HepG2 (cell line): ENCODE results near the gene PDILT. TPM values are rescaled to one million over a fixed set of nuclear protein-coding genes. Genes with fewer than 3 reads are reported as not detected.

Experiments
- ATAC-seq: fragments of 200-7000 bp; cut with Tn5 transposase; 3 replicates; pipeline ENCODE4 v1.9.1; 2020; ENCODE audit warnings: mild to moderate bottlenecking, moderate library complexity
- BruUV-seq: library from RNA; stranded (reverse); fragments of 400-500 nt; replicated peaks from 2 replicates; lab custom pipeline; 2021; lab: Mats Ljungman, UMichigan
- CTCF ChIA-PET: fragments of 300-600 bp; formaldehyde crosslinking; extraction: SDS; loops from one replicate; lab custom pipeline; 2021; ENCODE audit warnings: low total read pairs, inconsistent platforms, low intra/inter-chr PET ratio; lab: Yijun Ruan, JAX
- POLR2A ChIA-PET: fragments of 350-600 bp; sonication (Branson Sonifier 250); formaldehyde crosslinking; loops from one replicate; lab custom pipeline; 2020; ENCODE audit warnings: antibody characterized with exemption, inconsistent platforms; lab: Yijun Ruan, JAX
- DNase-seq: peaks from one replicate; pipeline ENCODE4 v3.0.0-alpha.2; 2015; ENCODE audit warnings: low spot score
- FAIRE-seq: peaks from 3 replicates; lab custom pipeline; 2011; peaks lifted over from hg19 to GRCh38; lab: Jason Lieb, UNC
- H2AFZ ChIP-seq: one replicate; pipeline ENCODE4 v1.6.1; 2011; ENCODE audit warnings: low read length, inconsistent platforms
- H3K27ac ChIP-seq: fragments of 300-600 bp; 3 replicates; pipeline ENCODE4 v1.8.0; 2011; ENCODE audit warnings: mixed run types, mild to moderate bottlenecking, mixed read lengths, low read length, inconsistent platforms; ENCODE audit not compliant: insufficient read depth; ENCODE audit errors: extremely low read length
- H3K27me3 ChIP-seq, 2 experiments: fragments of 200-600 bp in 1 of 2; 2 replicates in 1 of 2; 3 replicates in 1 of 2; pipeline versions ENCODE4 v1.6.0 to v1.8.0; 2011; ENCODE audit warnings: low read length in 2 of 2, mild to moderate bottlenecking in 2 of 2, moderate library complexity in 2 of 2, inconsistent platforms in 1 of 2; ENCODE audit not compliant: insufficient read depth in 2 of 2, control insufficient read depth in 1 of 2
- H3K36me3 ChIP-seq, 2 experiments: fragments of 200-600 bp in 1 of 2; replicated peaks in 1 of 2; 2 replicates in 1 of 2; 3 replicates in 1 of 2; pipeline versions ENCODE4 v1.5.1 to v1.8.0; 2011; ENCODE audit warnings: low read length in 2 of 2, inconsistent platforms in 1 of 2; ENCODE audit not compliant: insufficient read depth in 2 of 2, control insufficient read depth in 1 of 2
- H3K4me1 ChIP-seq: 2 replicates; pipeline ENCODE4 v1.5.1; 2012; ENCODE audit warnings: low read length, inconsistent platforms; ENCODE audit not compliant: insufficient read depth
- H3K4me2 ChIP-seq: 2 replicates; pipeline ENCODE4 v1.6.0; 2011; ENCODE audit warnings: low read depth, low read length, inconsistent platforms
- H3K4me3 ChIP-seq, 3 experiments: fragments of 200-600 bp in 1 of 3; sonication (generic), shearing (Covaris generic) in 1 of 3; replicated peaks in 1 of 3; 2 replicates each; pipeline ENCODE4 v1.5.1; 2011 to 2016; ENCODE audit warnings: low read length in 3 of 3, inconsistent platforms in 2 of 3, low read depth in 2 of 3, mild to moderate bottlenecking in 2 of 3, control low read depth in 1 of 3, mixed read lengths in 1 of 3; ENCODE audit not compliant: insufficient read depth in 1 of 3
- H3K79me2 ChIP-seq: one replicate; pipeline ENCODE4 v1.6.1; 2011; ENCODE audit warnings: low read length, inconsistent platforms; ENCODE audit not compliant: insufficient read depth
- H3K9ac ChIP-seq: 2 replicates; pipeline ENCODE4 v1.6.0; 2011; ENCODE audit warnings: mild to moderate bottlenecking, low read depth, low read length, inconsistent platforms; ENCODE audit not compliant: insufficient read depth
- H3K9me3 ChIP-seq: 2 replicates; pipeline ENCODE4 v1.5.1; 2012; ENCODE audit warnings: mild to moderate bottlenecking, low read length
- H4K20me1 ChIP-seq: 2 replicates; pipeline ENCODE4 v1.6.0; 2011; ENCODE audit warnings: inconsistent platforms, mild to moderate bottlenecking, low read length, moderate library complexity; ENCODE audit not compliant: insufficient read depth
- CEBPZ ChIP-seq: IDR thresholded peaks from 2 replicates; pipeline ENCODE4 v1.6.1; 2012; ENCODE audit warnings: low read length, improper control_type of control experiment
- GABPA ChIP-seq, 2 experiments: IDR thresholded peaks; 2 replicates each; pipeline ENCODE4 v1.6.1; 2011 to 2016; ENCODE audit warnings: low read depth in 2 of 2, low read length in 1 of 2, missing biosample characterization in 1 of 2, missing genetic modification characterization in 1 of 2
- GABPB1 ChIP-seq: IDR thresholded peaks from 2 replicates; pipeline ENCODE4 v1.6.1; 2016; ENCODE audit warnings: mild to moderate bottlenecking, missing genetic modification reagents, moderate library complexity, missing compliant biosample characterization
- GTF3A ChIP-seq: sonication (generic); formaldehyde crosslinking; conservative IDR thresholded peaks from 2 replicates; pipeline ENCODE4 v1.4.0; 2020; ENCODE audit warnings: mild to moderate bottlenecking, missing genetic modification reagents
- MED13 ChIP-seq: sonication (generic); formaldehyde crosslinking; IDR thresholded peaks from 2 replicates; pipeline ENCODE4 v1.5.0; 2020; ENCODE audit warnings: missing genetic modification reagents
- MIER3 ChIP-seq: IDR thresholded peaks from 2 replicates; pipeline ENCODE4 v1.6.1; 2016; ENCODE audit warnings: missing compliant biosample characterization, borderline replicate concordance
- NR2C2 ChIP-seq: sonication (generic); formaldehyde crosslinking; IDR thresholded peaks from 2 replicates; pipeline ENCODE4 v1.4.0; 2020; ENCODE audit warnings: missing genetic modification reagents, mild to moderate bottlenecking, moderate library complexity, borderline replicate concordance
- PHF21A ChIP-seq: sonication (generic); formaldehyde crosslinking; IDR thresholded peaks from 2 replicates; pipeline ENCODE4 v1.5.0; 2020; ENCODE audit warnings: mild to moderate bottlenecking, missing genetic modification reagents
- SMARCE1 ChIP-seq: fragments of 450-650 bp; IDR thresholded peaks from 2 replicates; pipeline ENCODE4 v1.6.1; 2017; ENCODE audit warnings: borderline replicate concordance
- ZFP36 ChIP-seq: fragments of 150-350 bp; IDR thresholded peaks from 2 replicates; pipeline ENCODE4 v1.6.1; 2018; ENCODE audit warnings: borderline replicate concordance, low read length, low read depth; ENCODE audit not compliant: partially characterized antibody
- ZNF34 ChIP-seq: sonication (generic); formaldehyde crosslinking; IDR thresholded peaks from 2 replicates; pipeline ENCODE4 v1.4.0; 2020; ENCODE audit warnings: mild to moderate bottlenecking, missing genetic modification reagents, borderline replicate concordance
- ZNF430 ChIP-seq: sonication (generic); formaldehyde crosslinking; IDR thresholded peaks from 2 replicates; pipeline ENCODE4 v1.9.0; 2021; ENCODE audit warnings: mild to moderate bottlenecking, missing genetic modification reagents
- WGBS: methylation state at CpG from one replicate; pipeline ENCODE4 v1.1.6; 2017; ENCODE audit warnings: low lambda C conversion rate; 5-methylcytosine and 5-hydroxymethylcytosine counted together
- in situ Hi-C: cut with HindIII; loops from 2 replicates; pipeline ENCODE4 v1.10.0; 2017; ENCODE audit warnings: low pct_unique_long_range_greater_than_20kb; ENCODE audit not compliant: extremely low pct_ligation_motif_present
- intact Hi-C: fragments of 100-400 bp; cut with micrococcal nuclease; formaldehyde crosslinking; loops from one replicate; pipeline ENCODE4 v1.10.0; 2022; ENCODE audit not compliant: unreplicated experiment
- polyA plus RNA-seq, 8 experiments: library from polyadenylated mRNA; depleted of rRNA in 3 of 8; stranded (reverse) in 7 of 8; unstranded in 1 of 8; fragments of >200 nt; fragmentation: Illumina TruSeq in 4 of 8; extraction: Trizol in 4 of 8; gene quantifications; 2 replicates each; pipeline versions ENCODE4 v1.2.1 to v1.2.3, GENCODE V29; 2011 to 2016; ENCODE audit warnings: low read depth in 4 of 8, missing spikeins in 1 of 8, mixed read lengths in 1 of 8; ENCODE audit not compliant: insufficient read depth in 1 of 8
- total RNA-seq, 5 experiments: library from RNA; depleted of rRNA; stranded (reverse); fragments of >200 nt; fragmentation: Illumina TruSeq; extraction: Trizol; gene quantifications; 2 replicates each; pipeline ENCODE4 v1.2.3, GENCODE V29; 2016; ENCODE audit warnings: low read depth in 1 of 5

PDILT gene
- total and polyA plus RNA-seq, 2 of the 13 experiments (the other 11 are each of a cell fraction or from before 2014, with no cell fraction given) = not detected

GRCh38 chr16:20369452-20370054 lies 35.0 kb downstream of the PDILT start:
- H4K20me1 ChIP-seq = no peaks in the 10 kb centered on the region
- H3K36me3 ChIP-seq = no peaks in the 10 kb centered on the region
- TF ChIP-seq GABPB1 (CRISPR knock-in tag) (peak; percentile 36; the same call in 1 of the 2 replicates), ZNF34 (no peak), GABPA (IDR thresholded peaks at IDR 0.05; ENCODE audit: low read depth, low read length) (no peak), GABPA (CRISPR knock-in tag; IDR thresholded peaks at IDR 0.05; ENCODE audit: low read depth) (peak; percentile 49; the same call in 1 of the 2 replicates), MIER3 (CRISPR knock-in tag) (no peak), SMARCE1 (no peak), NR2C2 (CRISPR knock-in tag) (peak; percentile 84)
- no peak overlapping the region for H3K4me3 ChIP-seq
- no peak for ATAC-seq
- intact Hi-C loops (no loop called here), in situ Hi-C loops (no loop called here)
- no peak overlapping the region for H3K27ac ChIP-seq
- no peaks in the 10 kb centered on the region for H3K9me3 ChIP-seq
- no peak overlapping the region for H2AFZ ChIP-seq
- BruUV-seq = no TSS peak
- peaks cover 1 to 23% of the 10 kb centered on the region in 2 experiments; a peak in 3 of 5 replicates for H3K27me3 ChIP-seq
- DNase-seq = no peak
- no peaks in the 10 kb centered on the region for H3K79me2 ChIP-seq
- no peak for FAIRE-seq
- ChIA-PET CTCF (no interaction called here), POLR2A (no interaction called here)
- no peak overlapping the region for H3K4me2 ChIP-seq
- H3K4me1 ChIP-seq = no peaks in the 10 kb centered on the region
- no peak overlapping the region for H3K9ac ChIP-seq
- 23% methylated on average over 9 of the region's 9 CpGs for WGBS

- TF ChIP-seq ZFP36 (no peak), CEBPZ (no peak), ZNF430 (CRISPR knock-in tag) (no peak), MED13 (CRISPR knock-in tag) (no peak), GTF3A (CRISPR knock-in tag) (no peak), PHF21A (CRISPR knock-in tag) (no peak)
- no peaks in the 10 kb centered on the region for H4K20me1 ChIP-seq
- no peaks in the 10 kb centered on the region for H3K4me1 ChIP-seq
- no peak overlapping the region for H3K27ac ChIP-seq
- H2AFZ ChIP-seq = no peak overlapping the region
- intact Hi-C loops = no loop called here
- H3K4me2 ChIP-seq = no peak overlapping the region
- peaks cover 1 to 35% of the 10 kb centered on the region in 2 experiments; a peak in 3 of 5 replicates for H3K27me3 ChIP-seq
- no TSS peak for BruUV-seq
- DNase-seq (no peak), FAIRE-seq (no peak), ATAC-seq (no peak)
- POLR2A ChIA-PET = no interaction called here
- WGBS = 16% methylated on average over 3 of the region's 3 CpGs
- no peaks in the 10 kb centered on the region for H3K79me2 ChIP-seq
- no peak overlapping the region for H3K9ac ChIP-seq
- H3K36me3 ChIP-seq = no peaks in the 10 kb centered on the region
- CTCF ChIA-PET = no interaction called here
- no peaks in the 10 kb centered on the region for H3K9me3 ChIP-seq
- no peak overlapping the region for H3K4me3 ChIP-seq
- in situ Hi-C loops = no loop called here
These were observed 40.5 kb downstream of the PDILT start for GRCh38 chr16:20364051-20364450.
